Stimulated activated CD4-positive, alpha-beta T cell treated with anti-CD3 and anti-CD28 coated beads, Interleukin-12 subunit alpha, Interleukin-12 subunit beta, amount 100 ng/mL, for 24 hours (primary cell): ENCODE results near the gene TTC28.

Source experiments
- DNase-seq, 2 experiments: peaks; one replicate each; pipeline ENCODE4 v3.0.0-alpha.2; 2020; ENCODE audit warnings: low read depth in 2 of 2

TTC28 gene

DNA sequence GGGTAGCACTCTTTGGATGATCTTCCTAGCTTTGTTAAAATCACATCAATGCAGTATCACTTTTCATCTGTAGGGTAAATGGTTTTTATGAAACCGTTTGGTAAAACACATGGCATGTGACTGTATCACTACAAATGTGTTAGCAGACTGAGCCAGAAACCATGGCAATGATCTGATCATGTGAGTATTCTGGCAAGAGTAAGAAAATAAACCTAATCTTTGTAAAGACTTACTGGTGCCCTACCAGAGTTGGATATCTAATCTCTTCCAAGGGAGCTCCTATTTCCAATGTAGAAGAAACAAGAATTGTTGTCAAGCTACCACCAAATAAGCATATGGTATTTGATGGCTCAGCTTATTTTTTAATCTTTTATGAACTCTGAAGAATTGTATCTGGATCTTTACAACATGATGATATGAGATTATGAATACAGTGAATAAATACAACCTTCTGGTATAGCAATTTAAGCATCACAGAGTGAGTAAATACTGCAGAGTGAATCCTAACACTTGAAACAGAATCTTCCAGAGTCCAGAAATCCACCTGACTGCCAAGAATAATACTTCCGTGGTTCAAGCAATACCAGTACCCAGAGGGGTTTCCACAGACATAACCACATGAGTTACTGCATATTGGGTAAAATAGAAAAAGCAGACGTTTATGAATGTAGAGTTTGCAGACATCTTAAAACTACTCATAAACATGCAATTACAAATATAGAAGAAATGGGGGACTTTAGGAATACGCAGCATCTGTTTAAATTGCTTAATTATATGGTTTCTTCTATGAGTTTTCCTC is 238.8 kb downstream of the TTC28 start:
- DNase-seq = no peak

DNA sequence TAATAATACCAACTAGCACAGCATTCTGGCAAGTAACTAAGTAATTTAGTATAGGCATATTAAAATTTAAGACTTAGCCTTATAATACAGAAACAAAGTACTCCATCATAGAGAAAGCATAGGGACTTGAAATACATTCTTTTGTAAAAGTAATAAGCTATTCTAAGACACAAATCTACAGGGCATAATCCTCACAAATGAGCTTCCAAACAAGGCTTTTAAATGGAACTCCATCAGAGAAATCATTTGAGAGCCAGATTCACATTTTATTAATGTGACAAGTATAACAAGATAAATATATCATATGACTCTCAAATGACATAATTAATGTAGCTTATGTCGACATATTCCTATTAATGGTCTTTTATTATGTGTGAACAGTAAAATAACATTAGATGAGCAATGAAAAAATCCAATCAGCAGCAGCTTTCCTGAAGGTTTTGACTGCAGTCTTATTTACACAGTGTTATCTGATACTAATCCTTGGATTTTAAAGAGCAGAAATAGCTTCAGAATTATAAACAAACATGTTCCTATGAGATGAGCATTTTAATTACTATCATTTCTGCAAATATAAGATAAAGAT is 241.4 kb downstream of the TTC28 start:
- DNase-seq = no peak

DNA sequence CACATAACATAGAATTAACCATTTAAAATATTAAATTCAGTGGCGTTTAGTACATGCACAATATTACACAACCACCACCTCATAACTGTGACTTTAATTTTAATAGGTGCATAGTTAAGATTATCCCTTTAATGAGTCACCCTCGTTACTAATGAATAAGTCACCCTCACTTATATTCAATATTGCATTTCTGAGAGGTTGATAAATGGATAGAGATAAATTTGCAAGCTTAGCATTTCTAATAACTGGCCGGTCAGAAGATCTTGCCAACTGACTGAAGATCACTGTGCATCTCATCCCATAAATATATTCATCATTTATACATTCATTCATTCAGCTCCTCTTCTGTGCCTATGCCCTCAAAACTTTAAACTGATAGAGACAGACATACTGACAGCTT is 243.7 kb downstream of the TTC28 start:
- no peak for DNase-seq

GRCh38 chr22:28435140-28435768 is 244.4 kb downstream of the TTC28 start:
- DNase-seq = no peak

DNA sequence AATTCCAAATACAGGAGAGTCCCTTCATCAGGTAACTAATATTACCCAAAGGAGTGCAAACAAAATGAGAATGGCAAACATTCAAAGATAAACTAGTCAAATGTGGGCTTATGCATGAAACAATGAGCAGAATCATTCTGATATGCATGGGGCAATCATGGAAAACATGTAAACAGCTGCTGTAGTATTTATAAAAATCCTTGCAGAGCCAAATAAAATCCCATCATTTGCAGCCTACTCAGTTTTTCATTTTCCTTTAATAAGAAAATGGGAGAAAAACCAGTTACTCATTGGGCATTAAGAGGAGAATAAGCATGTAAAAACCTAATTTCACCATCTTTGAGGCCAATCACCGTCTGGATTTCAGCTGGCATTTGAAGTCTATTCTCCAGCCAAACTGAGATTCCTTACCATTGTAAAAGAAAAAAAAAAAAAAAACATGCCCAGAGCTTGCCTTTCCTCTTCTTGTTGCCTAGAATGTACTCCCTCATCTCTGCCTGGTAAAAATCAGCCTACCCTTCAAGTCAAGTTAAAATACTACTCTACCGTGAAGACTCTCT is 249.1 kb downstream of the TTC28 start:
- no peak for DNase-seq

GRCh38 chr22:28429711-28430110 is 249.9 kb downstream of the TTC28 start:
- no peak for DNase-seq

- DNase-seq = no peak
These were observed 251.4 kb downstream of the TTC28 start for GRCh38 chr22:28428271-28428670.

GRCh38 chr22:28426346-28427132 is 253.1 kb downstream of the TTC28 start:
- no peak for DNase-seq

- DNase-seq = no peak
These were observed 254.4 kb downstream of the TTC28 start for GRCh38 chr22:28425211-28425610.

DNA sequence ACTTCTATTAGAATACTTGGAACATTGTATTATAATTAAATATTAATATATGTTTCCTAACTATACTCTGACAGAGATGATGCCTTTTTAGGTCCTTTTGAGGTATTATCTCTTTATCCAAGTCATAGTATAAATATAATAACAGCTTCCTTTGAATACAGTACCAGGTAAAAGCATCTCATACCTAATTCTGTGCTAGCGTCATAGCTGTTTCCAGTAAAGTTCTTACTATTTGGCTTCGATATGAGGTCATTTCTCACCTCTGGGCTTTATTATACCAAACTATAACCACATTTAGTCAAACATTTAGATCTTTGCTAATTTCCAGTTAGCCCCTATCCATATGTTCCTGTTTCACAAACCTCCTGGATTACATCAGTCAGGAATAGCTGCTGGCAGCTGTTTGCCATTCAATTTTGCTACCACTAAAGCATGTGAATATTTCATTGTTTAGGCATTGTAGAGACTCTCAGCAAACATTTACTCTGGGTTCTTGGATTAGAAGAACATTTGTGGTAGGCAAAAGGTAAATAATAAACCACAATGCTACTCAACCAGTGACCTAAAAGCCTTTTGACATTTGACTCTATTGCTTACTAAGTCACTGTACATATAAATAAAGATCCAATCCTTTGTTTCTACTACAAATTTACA is 255.1 kb downstream of the TTC28 start:
- no peak for DNase-seq

DNA sequence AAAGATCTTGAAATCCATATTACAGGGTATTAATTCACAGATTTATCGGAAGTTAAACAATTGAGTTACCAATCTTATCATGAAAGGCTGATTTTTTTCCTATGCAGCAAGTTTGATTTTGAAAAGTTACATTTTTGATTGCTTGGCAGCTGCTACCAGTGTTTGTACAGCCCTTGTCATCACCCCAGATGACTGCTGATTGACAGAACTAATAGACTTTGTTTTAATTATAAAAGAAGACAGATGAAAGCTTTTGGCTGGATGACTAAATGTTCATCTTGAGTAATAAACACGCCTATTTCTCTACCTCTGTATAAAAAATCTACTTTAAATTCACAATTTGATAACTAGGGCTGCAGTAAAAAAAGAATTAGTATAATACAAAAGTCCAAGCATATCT is 259.7 kb downstream of the TTC28 start:
- DNase-seq = no peak

DNA sequence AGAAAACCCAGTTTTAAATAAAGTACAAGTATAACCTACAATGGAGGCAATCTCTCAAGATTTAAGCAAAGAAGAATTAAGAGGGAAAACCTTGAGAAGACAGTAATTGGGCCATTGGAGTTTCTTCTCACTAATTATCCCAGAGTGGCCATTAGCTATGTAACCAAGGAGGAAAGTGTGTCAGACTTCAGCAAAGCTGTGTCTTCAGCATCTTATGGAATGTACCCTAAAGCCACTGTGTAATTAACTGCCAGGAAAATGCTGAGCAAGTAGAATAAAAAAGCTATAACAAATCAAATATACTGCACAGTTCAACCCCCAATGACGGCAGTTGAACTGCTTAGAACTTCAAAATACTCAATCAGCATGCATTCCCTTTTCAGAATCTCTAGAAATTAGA is 261.6 kb downstream of the TTC28 start:
- no peak for DNase-seq

GRCh38 chr22:28417431-28417830 is 262.2 kb downstream of the TTC28 start:
- no peak for DNase-seq

DNA sequence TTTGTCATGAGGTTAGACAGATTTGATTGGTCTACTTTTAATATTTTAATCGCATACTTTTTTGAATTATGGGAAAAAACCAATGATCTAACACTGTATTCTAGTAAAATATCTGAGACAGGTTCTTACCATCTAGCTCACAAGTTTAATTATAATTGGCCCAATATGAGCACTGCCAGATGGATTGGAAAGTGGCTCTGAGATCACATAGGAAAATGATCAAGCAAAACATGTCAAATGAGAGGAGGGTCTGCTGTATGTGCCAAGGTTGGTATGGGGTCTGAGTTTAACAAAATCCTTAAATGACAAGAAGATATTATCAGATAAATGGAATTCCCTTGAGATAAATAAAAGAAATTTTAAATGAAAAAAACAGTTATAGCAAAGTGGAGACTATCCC is 264.7 kb downstream of the TTC28 start:
- no peak for DNase-seq

- no peak for DNase-seq
These were observed 265.8 kb downstream of the TTC28 start for GRCh38 chr22:28413612-28414399.

DNA sequence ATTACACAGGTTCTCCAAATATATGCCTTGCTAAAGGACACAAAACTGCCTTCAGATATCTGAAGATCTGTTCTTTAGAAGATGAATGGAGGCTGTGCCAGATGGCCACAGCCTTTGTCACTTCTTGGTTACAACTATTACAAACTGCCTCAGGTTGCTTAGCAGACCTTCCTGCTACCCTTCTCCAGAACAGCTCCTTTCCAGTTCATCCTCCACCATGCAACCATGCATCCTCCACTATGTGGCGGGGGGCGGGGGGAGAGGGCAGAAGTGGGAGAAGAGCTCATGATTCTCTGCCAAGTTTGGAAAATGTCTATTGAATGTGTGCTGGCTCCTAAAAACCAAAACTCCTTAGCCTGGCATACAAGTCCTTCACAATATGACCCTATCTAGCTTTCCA is 267.5 kb downstream of the TTC28 start:
- DNase-seq = no peak

- no peak for DNase-seq
These were observed 268.5 kb downstream of the TTC28 start for GRCh38 chr22:28411125-28411524.

- no peak for DNase-seq
These were observed 269.4 kb downstream of the TTC28 start for GRCh38 chr22:28410050-28410816.

GRCh38 chr22:28408709-28409108 is 270.9 kb downstream of the TTC28 start:
- DNase-seq = no peak

- no peak for DNase-seq
These were observed 272.0 kb downstream of the TTC28 start for GRCh38 chr22:28407645-28408044.
